LNCaP clone FGC (cell line): Measurements from ENCODE around the gene SDHD.
"Not testable (repeated sequence)": the region's sequence is repeated elsewhere in the genome, so short reads cannot be mapped to it uniquely, and the experiment has no call there.

ENCODE experiments used
- DNase-seq: peaks from one replicate; pipeline ENCODE4 v3.0.0-alpha.2; 2011; ENCODE audit warnings: low read depth
- H3K4me3 ChIP-seq: 2 replicates; pipeline ENCODE4 v1.5.1; 2011; ENCODE audit warnings: mild to moderate bottlenecking, low read depth, low read length, control low read depth
- CTCF ChIP-seq: IDR thresholded peaks from 2 replicates; pipeline ENCODE4 v1.5.1; 2012; ENCODE audit warnings: mild to moderate bottlenecking; ENCODE audit not compliant: control insufficient read depth, insufficient read depth; ENCODE audit errors: extremely low read depth

The SDHD gene

GRCh38 chr11:112086422-112087191 lies at the start of gene SDHD, which contains the start of gene TIMM8B:
Gene SDHD, plus strand, starts transcription at chr11:112086873. Its CDS starts 35 bp downstream, at chr11:112086908.
Gene TIMM8B, minus strand, starts transcription at chr11:112086756. Its CDS starts 33 bp downstream, at chr11:112086723.
- peak; percentile 25 for TF ChIP-seq CTCF
- peak; percentile 92 for DNase-seq
- H3K4me3 ChIP-seq: peak within 1 kb of the TSS; percentile 99

- TF ChIP-seq CTCF: no peak
- H3K4me3 ChIP-seq: no peak overlapping the region
- no peak for DNase-seq
Observed at GRCh38 chr11:112037527-112037926, 49.1 kb upstream of the SDHD start.

GRCh38 chr11:112042161-112042960 lies 44.3 kb upstream of the SDHD start:
- no peak for TF ChIP-seq CTCF
- no peak overlapping the region for H3K4me3 ChIP-seq
- no peak for DNase-seq

- DNase-seq: no peak
- no peak overlapping the region for H3K4me3 ChIP-seq
- TF ChIP-seq CTCF: no peak
Observed at GRCh38 chr11:112042961-112043304, 43.7 kb upstream of the SDHD start.

- no peak for TF ChIP-seq CTCF
- DNase-seq: no peak
- no peak overlapping the region for H3K4me3 ChIP-seq
Observed at GRCh38 chr11:112044961-112045360, 41.7 kb upstream of the SDHD start.

GRCh38 chr11:112046647-112047046 lies 40.0 kb upstream of the SDHD start:
- not testable (repeated sequence) for DNase-seq, H3K4me3 ChIP-seq

GRCh38 chr11:112048256-112048655 lies 38.4 kb upstream of the SDHD start:
- not testable (repeated sequence) for H3K4me3 ChIP-seq, DNase-seq
